SU-DHL-6 (cell line): ENCODE results near the gene ZDHHC11.
"Not testable (repeated sequence)": the region's sequence is repeated elsewhere in the genome, so short reads cannot be mapped to it uniquely, and the experiment has no call there.

Experiments used
- H2AFZ ChIP-seq: fragments of 200-600 bp; sonication (generic); 2 replicates; pipeline ENCODE4 v1.6.1; 2014; ENCODE audit warnings: low read depth, mild to moderate bottlenecking, moderate library complexity, mixed read lengths, antibody characterized with exemption, low read length; ENCODE audit not compliant: severe bottlenecking
- H3F3A ChIP-seq: fragments of 200-600 bp; shearing (Covaris generic); 2 replicates; pipeline ENCODE4 v1.6.0; 2016; ENCODE audit warnings: antibody characterized with exemption, mild to moderate bottlenecking; ENCODE audit not compliant: insufficient read depth
- H3K27ac ChIP-seq: fragments of 200-600 bp; sonication (generic); 2 replicates; pipeline ENCODE4 v1.5.1; 2016; ENCODE audit warnings: low read depth, mild to moderate bottlenecking, low read length, moderate library complexity, mixed read lengths
- H3K27me3 ChIP-seq: fragments of 200-600 bp; sonication (generic), shearing (Covaris generic); 2 replicates; pipeline ENCODE4 v1.6.0; 2014; ENCODE audit warnings: mild to moderate bottlenecking, low read length
- H3K36me3 ChIP-seq: fragments of 200-600 bp; sonication (generic); 2 replicates; pipeline ENCODE4 v1.6.1; 2014; ENCODE audit warnings: mild to moderate bottlenecking, low read length, mixed read lengths
- H3K4me2 ChIP-seq: fragments of 300-600, 200-600 bp; shearing (Covaris generic), sonication (generic); 2 replicates; pipeline ENCODE4 v1.6.0; 2014; ENCODE audit warnings: low read length, low read depth, mild to moderate bottlenecking; ENCODE audit not compliant: poor library complexity, severe bottlenecking
- H3K4me3 ChIP-seq: fragments of 200-600 bp; sonication (generic); 2 replicates; pipeline ENCODE4 v1.5.1; 2014; ENCODE audit warnings: antibody characterized with exemption, low read length, mild to moderate bottlenecking, mixed read lengths; ENCODE audit not compliant: insufficient read depth, poor library complexity, severe bottlenecking
- H3K79me2 ChIP-seq: fragments of 200-600 bp; sonication (generic); 2 replicates; pipeline ENCODE4 v1.6.1; 2014; ENCODE audit warnings: mild to moderate bottlenecking, low read length, moderate library complexity; ENCODE audit not compliant: insufficient read depth
- H3K9ac ChIP-seq: fragments of 200-600 bp; sonication (generic); 2 replicates; pipeline ENCODE4 v1.7.0; 2014; ENCODE audit warnings: mild to moderate bottlenecking, low read length
- H3K9me2 ChIP-seq: fragments of 200-600 bp; sonication (generic); replicated peaks from 2 replicates; pipeline ENCODE4 v1.6.1; 2014; ENCODE audit warnings: low read length; ENCODE audit not compliant: insufficient read depth
- H3K9me3 ChIP-seq: fragments of 200-600 bp; sonication (generic); 2 replicates; pipeline ENCODE4 v1.6.1; 2014; ENCODE audit warnings: low read length, mixed read lengths; ENCODE audit not compliant: insufficient read depth
- H4K20me1 ChIP-seq: fragments of 200-600 bp; sonication (generic); 2 replicates; pipeline ENCODE4 v1.6.1; 2014; ENCODE audit warnings: low read depth, mild to moderate bottlenecking, antibody characterized with exemption, low read length, moderate library complexity, mixed read lengths
- EZH2phosphoT487 ChIP-seq: fragments of 200-600 bp; sonication (generic), shearing (Covaris generic); conservative IDR thresholded peaks from 2 replicates; pipeline ENCODE4 v1.6.1; 2018; ENCODE audit warnings: mild to moderate bottlenecking, antibody characterized with exemption, low read length, moderate library complexity, mixed read lengths
- TF ChIP-seq, protein P1 (sequence below): fragments of 200-600 bp; sonication (generic); IDR thresholded peaks from one replicate; pipeline ENCODE4 v1.5.1; 2017; ENCODE audit warnings: antibody characterized with exemption, mild to moderate bottlenecking, low read length, moderate library complexity; ENCODE audit not compliant: insufficient read depth, poor library complexity, severe bottlenecking

ZDHHC11 gene

DNA sequence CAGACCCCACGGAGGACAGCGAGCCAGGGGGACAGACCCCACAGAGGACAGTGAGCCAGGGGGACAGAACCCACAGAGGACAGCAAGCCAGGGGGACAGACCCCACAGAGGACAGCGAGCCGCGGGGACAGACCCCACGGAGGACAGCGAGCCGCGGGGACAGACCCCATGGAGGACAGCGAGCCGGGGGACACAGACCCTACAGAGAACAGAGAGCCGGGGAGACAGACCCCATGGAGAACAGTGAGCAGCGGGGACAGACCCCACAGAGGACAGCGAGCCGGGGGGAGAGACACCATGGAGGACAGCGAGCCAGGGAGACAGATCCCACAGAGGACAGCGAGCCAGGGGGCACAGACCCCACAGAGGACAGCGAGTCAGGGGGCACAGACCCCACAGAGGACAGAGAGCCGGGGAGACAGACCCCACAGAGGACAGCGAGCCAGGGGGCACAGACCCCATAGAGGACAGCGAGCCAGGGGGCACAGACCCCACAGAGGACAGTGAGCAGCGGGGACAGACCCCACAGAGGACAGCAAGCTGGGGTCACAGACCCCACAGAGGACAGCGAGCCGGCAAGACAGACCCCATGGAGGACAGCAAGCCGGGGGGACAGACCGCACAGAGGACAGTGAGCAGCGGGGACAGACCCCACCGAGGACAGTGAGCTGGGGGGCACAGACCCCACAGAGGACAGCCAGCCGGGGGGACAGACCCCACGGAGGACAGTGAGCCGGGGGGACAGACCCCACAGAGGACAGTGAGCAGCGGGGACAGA, 4.4 kb upstream of the ZDHHC11 start:
- H3K9me3 ChIP-seq = no peaks in the 10 kb centered on the region
- H3F3A ChIP-seq = no peaks in the 10 kb centered on the region
- no peaks in the 10 kb centered on the region for H3K27me3 ChIP-seq
- TF ChIP-seq, protein P1, sequence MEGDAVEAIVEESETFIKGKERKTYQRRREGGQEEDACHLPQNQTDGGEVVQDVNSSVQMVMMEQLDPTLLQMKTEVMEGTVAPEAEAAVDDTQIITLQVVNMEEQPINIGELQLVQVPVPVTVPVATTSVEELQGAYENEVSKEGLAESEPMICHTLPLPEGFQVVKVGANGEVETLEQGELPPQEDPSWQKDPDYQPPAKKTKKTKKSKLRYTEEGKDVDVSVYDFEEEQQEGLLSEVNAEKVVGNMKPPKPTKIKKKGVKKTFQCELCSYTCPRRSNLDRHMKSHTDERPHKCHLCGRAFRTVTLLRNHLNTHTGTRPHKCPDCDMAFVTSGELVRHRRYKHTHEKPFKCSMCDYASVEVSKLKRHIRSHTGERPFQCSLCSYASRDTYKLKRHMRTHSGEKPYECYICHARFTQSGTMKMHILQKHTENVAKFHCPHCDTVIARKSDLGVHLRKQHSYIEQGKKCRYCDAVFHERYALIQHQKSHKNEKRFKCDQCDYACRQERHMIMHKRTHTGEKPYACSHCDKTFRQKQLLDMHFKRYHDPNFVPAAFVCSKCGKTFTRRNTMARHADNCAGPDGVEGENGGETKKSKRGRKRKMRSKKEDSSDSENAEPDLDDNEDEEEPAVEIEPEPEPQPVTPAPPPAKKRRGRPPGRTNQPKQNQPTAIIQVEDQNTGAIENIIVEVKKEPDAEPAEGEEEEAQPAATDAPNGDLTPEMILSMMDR = no peak
- no peak for TF ChIP-seq EZH2phosphoT487
- H3K9ac ChIP-seq = no peak overlapping the region
- H3K4me3 ChIP-seq = no peak overlapping the region
- H3K36me3 ChIP-seq = no peaks in the 10 kb centered on the region
- no peak overlapping the region for H3K27ac ChIP-seq
- no peaks in the 10 kb centered on the region for H4K20me1 ChIP-seq
- no peak overlapping the region for H2AFZ ChIP-seq
- H3K79me2 ChIP-seq = no peaks in the 10 kb centered on the region
- no peak overlapping the region for H3K4me2 ChIP-seq
- H3K9me2 ChIP-seq = no peaks in the 10 kb centered on the region

DNA sequence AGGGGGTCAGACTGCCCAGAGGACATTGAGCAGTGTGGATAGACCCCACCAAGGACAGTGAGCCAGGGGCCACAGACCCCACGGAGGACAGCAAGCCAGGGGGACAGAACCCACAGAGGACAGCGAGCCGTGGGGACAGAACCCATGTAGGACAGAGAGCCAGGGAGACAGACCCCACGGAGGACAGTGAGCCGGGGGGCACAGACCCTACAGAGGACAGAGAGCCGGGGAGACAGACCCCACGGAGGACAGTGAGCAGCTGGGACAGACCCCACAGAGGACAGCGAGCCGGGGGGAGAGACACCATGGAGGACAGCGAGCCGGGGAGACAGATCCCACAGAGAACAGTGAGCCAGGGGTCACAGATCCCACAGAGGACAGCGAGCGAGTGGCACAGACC, 3.4 kb upstream of the ZDHHC11 start:
- H3K79me2 ChIP-seq = no peaks in the 10 kb centered on the region
- no peak overlapping the region for H3K27ac ChIP-seq
- H4K20me1 ChIP-seq = no peaks in the 10 kb centered on the region
- no peaks in the 10 kb centered on the region for H3F3A ChIP-seq
- no peak overlapping the region for H3K9ac ChIP-seq
- TF ChIP-seq, protein P1 = no peak
- no peak for TF ChIP-seq EZH2phosphoT487
- no peak overlapping the region for H2AFZ ChIP-seq
- no peaks in the 10 kb centered on the region for H3K9me3 ChIP-seq
- H3K4me3 ChIP-seq = no peak overlapping the region
- no peaks in the 10 kb centered on the region for H3K27me3 ChIP-seq
- H3K4me2 ChIP-seq = no peak overlapping the region
- H3K9me2 ChIP-seq = no peaks in the 10 kb centered on the region
- no peaks in the 10 kb centered on the region for H3K36me3 ChIP-seq

DNA sequence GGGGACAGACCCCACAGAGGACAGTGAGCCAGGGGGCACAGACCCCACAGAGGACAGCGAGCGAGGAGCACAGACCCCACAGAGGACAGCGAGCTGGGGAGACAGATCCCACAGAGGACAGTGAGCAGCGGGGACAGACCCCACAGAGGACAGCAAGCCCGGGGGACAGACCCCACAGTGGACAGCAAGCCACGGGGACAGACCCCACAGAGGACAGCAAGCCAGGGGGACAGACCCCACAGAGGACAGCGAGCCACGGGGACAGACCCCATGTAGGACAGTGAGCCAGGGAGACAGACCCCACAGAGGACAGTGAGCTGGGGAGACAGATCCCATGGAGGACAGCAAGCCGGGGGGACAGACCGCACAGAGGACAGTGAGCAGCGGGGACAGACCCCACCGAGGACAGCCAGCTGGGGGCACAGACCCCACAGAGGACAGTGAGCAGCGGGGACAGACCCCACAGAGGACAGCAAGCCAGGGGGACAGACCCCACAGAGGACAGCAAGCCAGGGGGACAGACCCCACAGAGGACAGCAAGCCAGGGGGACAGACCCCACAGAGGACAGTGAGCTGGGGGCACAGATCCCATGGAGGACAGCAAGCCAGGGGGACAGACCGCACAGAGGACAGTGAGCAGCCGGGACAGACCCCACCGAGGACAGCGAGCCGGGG, 2.8 kb upstream of the ZDHHC11 start:
- not testable (repeated sequence) for H2AFZ ChIP-seq, H3K4me2 ChIP-seq, H3K4me3 ChIP-seq, H3K27ac ChIP-seq, H3K27me3 ChIP-seq, H3K36me3 ChIP-seq, H3F3A ChIP-seq, H3K79me2 ChIP-seq, H3K9ac ChIP-seq, H3K9me3 ChIP-seq, H4K20me1 ChIP-seq, H3K9me2 ChIP-seq
